Osteoblast (primary cell): Measurements from ENCODE around the gene KLRF1. TPM values are rescaled to one million over a fixed set of nuclear protein-coding genes. Genes with fewer than 3 reads are reported as not detected.

ENCODE experiments used
- DNase-seq: peaks from one replicate; pipeline ENCODE4 v3.0.0; 2011; ENCODE audit warnings: low spot score, mixed read lengths; ENCODE audit not compliant: insufficient read length; ENCODE audit errors: missing footprints
- H2AFZ ChIP-seq: 2 replicates; pipeline ENCODE4 v1.6.0; 2011; ENCODE audit warnings: mild to moderate bottlenecking, low read length
- H3K27ac ChIP-seq: 2 replicates; pipeline ENCODE4 v1.5.1; 2011; ENCODE audit warnings: mild to moderate bottlenecking, low read depth, low read length, moderate library complexity
- H3K27me3 ChIP-seq: 2 replicates; pipeline ENCODE4 v1.6.0; 2012; ENCODE audit warnings: mild to moderate bottlenecking, control low read depth, inconsistent platforms, low read length, moderate library complexity; ENCODE audit not compliant: insufficient read depth
- H3K36me3 ChIP-seq: 2 replicates; pipeline ENCODE4 v1.5.1; 2011; ENCODE audit warnings: mild to moderate bottlenecking, low read length, control low read depth, moderate library complexity; ENCODE audit not compliant: insufficient read depth
- H3K4me1 ChIP-seq: 2 replicates; pipeline ENCODE4 v1.5.1; 2011; ENCODE audit warnings: mild to moderate bottlenecking, low read length, control low read depth, moderate library complexity; ENCODE audit not compliant: insufficient read depth
- H3K4me2 ChIP-seq: 2 replicates; pipeline ENCODE4 v1.6.0; 2011; ENCODE audit warnings: mild to moderate bottlenecking, low read length; ENCODE audit not compliant: insufficient read depth
- H3K4me3 ChIP-seq: fragments of 200-600 bp; sonication (generic); 3 replicates; pipeline ENCODE4 v1.5.1; 2012; ENCODE audit warnings: mild to moderate bottlenecking, low read length, inconsistent platforms; ENCODE audit not compliant: insufficient read depth
- H3K79me2 ChIP-seq: 2 replicates; pipeline ENCODE4 v1.6.0; 2012; ENCODE audit warnings: mild to moderate bottlenecking, low read length, control low read depth, inconsistent platforms; ENCODE audit not compliant: insufficient read depth
- H3K9me3 ChIP-seq: 2 replicates; pipeline ENCODE4 v1.5.1; 2011; ENCODE audit warnings: low read depth, low read length, control low read depth
- H4K20me1 ChIP-seq: 2 replicates; pipeline ENCODE4 v1.6.0; 2012; ENCODE audit warnings: mild to moderate bottlenecking, low read length, control low read depth; ENCODE audit not compliant: insufficient read depth
- CTCF ChIP-seq: IDR thresholded peaks from 2 replicates; pipeline ENCODE4 v1.5.1; 2011; ENCODE audit warnings: mild to moderate bottlenecking, low read depth, low read length, moderate library complexity; ENCODE audit errors: extremely low read depth
- total RNA-seq: library from RNA; depleted of rRNA; stranded (reverse); fragments of >200 nt; gene quantifications from 2 replicates; pipeline ENCODE4 v1.2.3, GENCODE V29; 2012

The KLRF1 gene
- total RNA-seq, 1 donor = not detected

DNA sequence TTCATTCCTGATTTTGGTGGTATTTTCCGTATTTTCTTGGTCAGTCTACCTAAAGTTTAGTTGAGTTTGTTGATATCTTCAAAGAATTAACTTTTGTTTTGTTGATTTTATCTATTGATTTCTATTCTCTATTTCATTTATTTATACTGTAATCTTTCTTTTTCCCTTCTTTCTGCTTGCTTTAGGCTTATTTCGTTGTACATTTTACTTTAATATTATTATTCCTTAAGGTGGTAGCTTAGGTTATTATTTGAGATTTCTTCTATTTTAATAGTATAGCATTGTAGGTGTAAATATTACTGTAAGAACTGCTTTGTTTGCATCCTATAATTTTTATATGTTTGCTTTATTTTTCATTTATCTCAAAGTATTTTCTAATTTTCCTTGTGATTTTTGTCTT is 21.4 kb upstream of the KLRF1 start:
- no peak for TF ChIP-seq CTCF
- Histone ChIP-seq H3K4me2 (no peak overlapping the region), H3K4me1 (no peaks in the 10 kb centered on the region), H3K36me3 (no peaks in the 10 kb centered on the region), H3K27ac (no peak overlapping the region), H3K4me3 (no peak overlapping the region), H4K20me1 (no peaks in the 10 kb centered on the region), H3K27me3 (no peaks in the 10 kb centered on the region), H2AFZ (no peak overlapping the region), H3K79me2 (no peaks in the 10 kb centered on the region), H3K9me3 (no peaks in the 10 kb centered on the region)
- no peak for DNase-seq

- Histone ChIP-seq H2AFZ (no peak overlapping the region), H3K36me3 (no peaks in the 10 kb centered on the region), H3K27ac (no peak overlapping the region), H3K27me3 (no peaks in the 10 kb centered on the region), H3K4me2 (no peak overlapping the region), H3K4me1 (no peaks in the 10 kb centered on the region), H3K4me3 (no peak overlapping the region), H3K9me3 (no peaks in the 10 kb centered on the region), H4K20me1 (no peaks in the 10 kb centered on the region), H3K79me2 (no peaks in the 10 kb centered on the region)
- no peak for TF ChIP-seq CTCF
- no peak for DNase-seq
These were observed 20.6 kb upstream of the KLRF1 start for GRCh38 chr12:9806714-9807113.

DNA sequence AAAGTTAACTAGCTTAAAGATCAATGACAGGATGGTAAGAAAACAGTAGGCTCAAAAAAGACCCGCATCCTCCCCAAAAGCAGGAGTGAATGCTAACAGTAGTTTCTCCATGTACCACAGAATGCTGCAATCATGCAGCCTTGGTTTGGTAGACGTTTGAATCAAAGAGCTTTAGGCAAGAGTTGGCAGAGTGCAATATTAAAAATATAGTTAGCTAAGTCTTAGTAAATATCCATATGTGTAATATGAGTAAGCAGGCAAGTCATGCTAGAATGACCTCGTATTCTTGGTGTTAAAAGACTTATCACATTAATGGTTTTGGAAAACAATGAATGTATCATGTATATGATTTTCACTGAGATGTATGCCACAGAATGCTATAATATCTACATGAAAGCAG is 18.8 kb upstream of the KLRF1 start:
- Histone ChIP-seq H3K79me2 (no peaks in the 10 kb centered on the region), H3K4me3 (no peak overlapping the region), H3K9me3 (no peaks in the 10 kb centered on the region), H3K36me3 (no peaks in the 10 kb centered on the region), H4K20me1 (no peaks in the 10 kb centered on the region), H3K4me1 (no peaks in the 10 kb centered on the region), H3K27ac (no peak overlapping the region), H3K4me2 (no peak overlapping the region), H2AFZ (no peak overlapping the region), H3K27me3 (peaks cover under 1% of the 10 kb centered on the region)
- TF ChIP-seq CTCF = no peak
- no peak for DNase-seq

- TF ChIP-seq CTCF = no peak
- no peak for DNase-seq
- Histone ChIP-seq H3K36me3 (no peaks in the 10 kb centered on the region), H3K4me1 (no peaks in the 10 kb centered on the region), H3K4me3 (no peak overlapping the region), H3K27me3 (peaks cover 4% of the 10 kb centered on the region), H4K20me1 (no peaks in the 10 kb centered on the region), H3K4me2 (no peak overlapping the region), H2AFZ (no peak overlapping the region), H3K9me3 (no peaks in the 10 kb centered on the region), H3K27ac (no peak overlapping the region), H3K79me2 (no peaks in the 10 kb centered on the region)
These were observed 17.9 kb upstream of the KLRF1 start for GRCh38 chr12:9809338-9809737.
